GM18870 (cell line): ENCODE results near the gene MFSD12.
A peak's percentile ranks its signal among the peaks of the same experiment; 100 is the strongest.

Experiments
- ATAC-seq: cut with Tn5 transposase; IDR thresholded peaks from one replicate; pipeline ENCODE4 v1.9.1; 2021; ENCODE audit warnings: moderate library complexity; ENCODE audit not compliant: unreplicated experiment

The MFSD12 gene

GRCh38 chr19:3557461-3558248 lies at the start of gene MFSD12:
Gene MFSD12, minus strand, starts transcription at chr19:3557586. Its CDS starts 183 bp downstream, at chr19:3557403.
- ATAC-seq: peak; percentile 51

- no peak for ATAC-seq
Measured at GRCh38 chr19:3606690-3607289, 49.4 kb upstream of the MFSD12 start, which contains the start of gene TBXA2R. Gene TBXA2R, minus strand, starts transcription at chr19:3606875. Its CDS starts 6,241 bp downstream, at chr19:3600634.

- no peak for ATAC-seq
Measured at GRCh38 chr19:3606174-3606689, 48.8 kb upstream of the MFSD12 start.

GRCh38 chr19:3605770-3606169 lies 48.4 kb upstream of the MFSD12 start:
- no peak for ATAC-seq

- no peak for ATAC-seq
Measured at GRCh38 chr19:3605361-3605760, 48.0 kb upstream of the MFSD12 start.

- no peak for ATAC-seq
Measured at GRCh38 chr19:3604987-3605343, 47.6 kb upstream of the MFSD12 start.

- ATAC-seq: no peak
Measured at GRCh38 chr19:3604227-3604986, 47.0 kb upstream of the MFSD12 start.

GRCh38 chr19:3603121-3603811 lies 45.9 kb upstream of the MFSD12 start:
- ATAC-seq: no peak

- no peak for ATAC-seq
Measured at GRCh38 chr19:3601021-3601420, 43.6 kb upstream of the MFSD12 start.

- ATAC-seq: no peak
Measured at GRCh38 chr19:3599776-3600187, 42.4 kb upstream of the MFSD12 start.

- ATAC-seq: no peak
Measured at GRCh38 chr19:3595521-3596061, 38.2 kb upstream of the MFSD12 start.

- ATAC-seq: no peak
Measured at GRCh38 chr19:3593156-3593555, 35.8 kb upstream of the MFSD12 start.

- ATAC-seq: no peak
Measured at GRCh38 chr19:3591876-3592613, 34.7 kb upstream of the MFSD12 start.

- ATAC-seq: no peak
Measured at GRCh38 chr19:3590991-3591659, 33.7 kb upstream of the MFSD12 start.

- no peak for ATAC-seq
Measured at GRCh38 chr19:3589949-3590348, 32.6 kb upstream of the MFSD12 start.

- no peak for ATAC-seq
Measured at GRCh38 chr19:3589439-3589838, 32.1 kb upstream of the MFSD12 start.

- ATAC-seq: no peak
Measured at GRCh38 chr19:3586707-3587346, 29.4 kb upstream of the MFSD12 start.

GRCh38 chr19:3586127-3586626 lies 28.8 kb upstream of the MFSD12 start:
- no peak for ATAC-seq
